Measurements from ENCODE around the gene AMBP. TPM values are rescaled to one million over a fixed set of nuclear protein-coding genes. Genes with fewer than 3 reads are reported as not detected.

Gene AMBP
- total RNA-seq, 1 experiment from 2014 or later: 0.20 TPM

GRCh38 chr9:114119242-114120191, 41.4 kb upstream of the AMBP start:
- Histone ChIP-seq H3K4me2 (ENCODE audit: insufficient read depth, insufficient read length, low read length) (no peak overlapping the region), H2BK5ac (ENCODE audit: insufficient read length, low read length) (no peak overlapping the region), H3K4me1 (ENCODE audit: insufficient read depth, low read length) (no peaks in the 10 kb centered on the region), H3K18ac (ENCODE audit: insufficient read length, low read depth, low read length) (no peak overlapping the region), H3K9me3 (ENCODE audit: control insufficient read depth, low read depth, low read length) (no peaks in the 10 kb centered on the region), H3K27ac (ENCODE audit: insufficient read length, low read depth, low read length) (no peak overlapping the region), H4K8ac (replicated peaks; ENCODE audit: insufficient read length, low read depth, low read length) (no peak overlapping the region), H3T11ph (ENCODE audit: low read length) (no peak overlapping the region), H2AFZ (ENCODE audit: low read length) (no peak overlapping the region), H2AK5ac (ENCODE audit: insufficient read length, low read length) (no peak overlapping the region), H3K4ac (ENCODE audit: low read depth, low read length) (no peak overlapping the region), H3K27me3 (ENCODE audit: insufficient read depth, low read length) (no peaks in the 10 kb centered on the region), H3K14ac (ENCODE audit: insufficient read depth, low read length) (no peak overlapping the region), H3K56ac (ENCODE audit: insufficient read length, low read depth, low read length) (no peak overlapping the region), H4K20me1 (ENCODE audit: control insufficient read depth, insufficient read depth, insufficient read length) (no peaks in the 10 kb centered on the region), H2BK20ac (ENCODE audit: low read depth, low read length, poor library complexity, severe bottlenecking) (no peak overlapping the region), H3K23me2 (ENCODE audit: insufficient read length, low read depth, low read length, poor library complexity, severe bottlenecking) (no peaks in the 10 kb centered on the region), H2BK15ac (ENCODE audit: low read depth, low read length) (no peak overlapping the region), H3K9ac (ENCODE audit: extremely low read depth, insufficient read length, low read length) (no peak overlapping the region), H3K79me2 (ENCODE audit: insufficient read depth, low read length) (no peaks in the 10 kb centered on the region), H3K79me1 (ENCODE audit: insufficient read depth, low read depth, low read length, poor library complexity, severe bottlenecking) (no peaks in the 10 kb centered on the region), H2BK120ac (ENCODE audit: low read depth, low read length, poor library complexity, severe bottlenecking) (no peak overlapping the region), H4K5ac (ENCODE audit: insufficient read length, low read depth, low read length) (no peak overlapping the region), H3K23ac (ENCODE audit: insufficient read length, low read depth, low read length) (no peak overlapping the region), H4K91ac (ENCODE audit: insufficient read length, low read depth, low read length) (no peak overlapping the region), H2BK12ac (ENCODE audit: insufficient read length, low read depth, low read length) (no peak overlapping the region)
- no peak for DNase-seq
- WGBS (ENCODE audit: extremely low coverage, insufficient read length, low lambda C conversion rate): no CpG with 5 or more reads among the region's 9 CpGs
- no peak for TF ChIP-seq CTCF (conservative IDR thresholded peaks at IDR 0.05)
- H3K9me3 Mint-ChIP-seq: no peaks in the 10 kb centered on the region
- H3K36me3 Mint-ChIP-seq (ENCODE audit: insufficient read depth in 1 of 3, low read depth in 3 of 3): no peaks in the 10 kb centered on the region
- H3K27ac Mint-ChIP-seq: no peak overlapping the region
- peaks cover 20% of the 10 kb centered on the region for H3K27me3 Mint-ChIP-seq (ENCODE audit: low read depth)
- peaks cover 7 to 24% of the 10 kb centered on the region in 2 experiments for H3K4me1 Mint-ChIP-seq
- H3K4me3 Mint-ChIP-seq: no peak overlapping the region
